Stimulated activated effector memory CD8-positive, alpha-beta T cell treated with anti-CD3 and anti-CD28 coated beads, Interleukin-12 subunit alpha, Interleukin-12 subunit beta, amount 100 ng/mL, for 72 hours (primary cell): ENCODE measurements around the gene ABLIM1.

Source experiments
- ATAC-seq: fragments of 150-1000 bp; cut with Tn5 transposase; 2 replicates; pipeline ENCODE4 v1.10.0; 2021
- DNase-seq, 2 donors: peaks; one replicate each; pipeline ENCODE4 v3.0.0; 2021 to 2022; ENCODE audit warnings: low spot score in 2 of 2
- H3K27ac Mint-ChIP-seq: one replicate; pipeline ENCODE4 v1.8.0; 2022; ENCODE audit warnings: mild to moderate bottlenecking, mixed read lengths
- H3K36me3 Mint-ChIP-seq: one replicate; pipeline ENCODE4 v1.8.0; 2022; ENCODE audit warnings: mild to moderate bottlenecking, mixed read lengths
- H3K4me1 Mint-ChIP-seq: one replicate; pipeline ENCODE4 v1.8.0; 2022; ENCODE audit warnings: mixed read lengths
- H3K4me3 Mint-ChIP-seq: one replicate; pipeline ENCODE4 v1.8.0; 2022; ENCODE audit warnings: mild to moderate bottlenecking, mixed read lengths
- H3K9me3 Mint-ChIP-seq: one replicate; pipeline ENCODE4 v1.8.0; 2022; ENCODE audit warnings: mixed read lengths

Gene ABLIM1

GRCh38 chr10:114470956-114471905 is 186.8 kb downstream of the ABLIM1 start:
- no peaks in the 10 kb centered on the region for H3K9me3 Mint-ChIP-seq
- DNase-seq (peak; percentile 43 to 71), ATAC-seq (peak; percentile 86)
- peaks cover 14% of the 10 kb centered on the region for H3K4me1 Mint-ChIP-seq
- no peak overlapping the region for H3K4me3 Mint-ChIP-seq
- peaks cover 33% of the 10 kb centered on the region for H3K36me3 Mint-ChIP-seq
- H3K27ac Mint-ChIP-seq: no peak overlapping the region

- Mint-ChIP-seq H3K36me3 (peaks cover 33% of the 10 kb centered on the region), H3K4me3 (no peak overlapping the region), H3K27ac (no peak overlapping the region), H3K4me1 (peaks cover 14% of the 10 kb centered on the region), H3K9me3 (no peaks in the 10 kb centered on the region)
- ATAC-seq: no peak
- DNase-seq: no peak
These were observed 187.7 kb downstream of the ABLIM1 start for GRCh38 chr10:114470361-114470760.

GRCh38 chr10:114458955-114459354 is 199.1 kb downstream of the ABLIM1 start:
- H3K4me1 Mint-ChIP-seq: no peaks in the 10 kb centered on the region
- H3K27ac Mint-ChIP-seq: no peak overlapping the region
- DNase-seq: peak in 1 of 2 donors; percentile 7
- no peaks in the 10 kb centered on the region for H3K9me3 Mint-ChIP-seq
- peak; percentile 67 for ATAC-seq
- H3K4me3 Mint-ChIP-seq: no peak overlapping the region
- H3K36me3 Mint-ChIP-seq: peaks cover 52% of the 10 kb centered on the region

- no peak overlapping the region for H3K27ac Mint-ChIP-seq
- DNase-seq (no peak), ATAC-seq (no peak)
- H3K36me3 Mint-ChIP-seq: peaks cover 47% of the 10 kb centered on the region
- H3K4me1 Mint-ChIP-seq: no peaks in the 10 kb centered on the region
- no peak overlapping the region for H3K4me3 Mint-ChIP-seq
- no peaks in the 10 kb centered on the region for H3K9me3 Mint-ChIP-seq
These were observed 199.7 kb downstream of the ABLIM1 start for GRCh38 chr10:114458216-114458920.

GRCh38 chr10:114453576-114453975 is 204.5 kb downstream of the ABLIM1 start:
- ATAC-seq (no peak), DNase-seq (no peak)
- Mint-ChIP-seq H3K9me3 (no peaks in the 10 kb centered on the region), H3K4me1 (no peaks in the 10 kb centered on the region), H3K27ac (no peak overlapping the region), H3K36me3 (peaks cover 34% of the 10 kb centered on the region), H3K4me3 (no peak overlapping the region)

GRCh38 chr10:114448897-114449296 is 209.2 kb downstream of the ABLIM1 start:
- no peak for DNase-seq
- Mint-ChIP-seq H3K36me3 (peaks cover 38% of the 10 kb centered on the region), H3K4me3 (no peak overlapping the region), H3K4me1 (no peaks in the 10 kb centered on the region), H3K27ac (no peak overlapping the region), H3K9me3 (no peaks in the 10 kb centered on the region)
- no peak for ATAC-seq

- H3K9me3 Mint-ChIP-seq: no peaks in the 10 kb centered on the region
- H3K36me3 Mint-ChIP-seq: peaks cover 59% of the 10 kb centered on the region
- H3K4me3 Mint-ChIP-seq: no peak overlapping the region
- no peaks in the 10 kb centered on the region for H3K4me1 Mint-ChIP-seq
- DNase-seq (no peak), ATAC-seq (no peak)
- H3K27ac Mint-ChIP-seq: peak overlapping the region; percentile 85
These were observed 212.7 kb downstream of the ABLIM1 start for GRCh38 chr10:114445332-114445731.

GRCh38 chr10:114444819-114445218 is 213.3 kb downstream of the ABLIM1 start:
- Mint-ChIP-seq H3K4me1 (no peaks in the 10 kb centered on the region), H3K9me3 (no peaks in the 10 kb centered on the region), H3K27ac (peak overlapping the region; percentile 85), H3K36me3 (peaks cover 59% of the 10 kb centered on the region), H3K4me3 (no peak overlapping the region)
- ATAC-seq (no peak), DNase-seq (no peak)

GRCh38 chr10:114442091-114442630 is 215.9 kb downstream of the ABLIM1 start:
- ATAC-seq (no peak), DNase-seq (no peak)
- H3K36me3 Mint-ChIP-seq: peaks cover 85% of the 10 kb centered on the region
- no peaks in the 10 kb centered on the region for H3K4me1 Mint-ChIP-seq
- no peak overlapping the region for H3K4me3 Mint-ChIP-seq
- H3K9me3 Mint-ChIP-seq: no peaks in the 10 kb centered on the region
- H3K27ac Mint-ChIP-seq: no peak overlapping the region

- no peak overlapping the region for H3K27ac Mint-ChIP-seq
- ATAC-seq (no peak), DNase-seq (no peak)
- peaks cover 95% of the 10 kb centered on the region for H3K36me3 Mint-ChIP-seq
- H3K4me1 Mint-ChIP-seq: no peaks in the 10 kb centered on the region
- no peaks in the 10 kb centered on the region for H3K9me3 Mint-ChIP-seq
- no peak overlapping the region for H3K4me3 Mint-ChIP-seq
These were observed 217.0 kb downstream of the ABLIM1 start for GRCh38 chr10:114441107-114441506.

- Mint-ChIP-seq H3K36me3 (peaks cover 76% of the 10 kb centered on the region), H3K4me3 (no peak overlapping the region)
- no peak for DNase-seq
These were observed 220.4 kb downstream of the ABLIM1 start for GRCh38 chr10:114437473-114438292.

GRCh38 chr10:114436941-114437340 is 221.1 kb downstream of the ABLIM1 start:
- no peak overlapping the region for H3K4me3 Mint-ChIP-seq

More at GRCh38 chr10:114437473-114438292, 220.4 kb downstream of the ABLIM1 start:
- no peaks in the 10 kb centered on the region for H3K9me3 Mint-ChIP-seq
- no peak for ATAC-seq
- no peak overlapping the region for H3K27ac Mint-ChIP-seq
- H3K4me1 Mint-ChIP-seq: no peaks in the 10 kb centered on the region

GRCh38 chr10:114432566-114433093 is 225.4 kb downstream of the ABLIM1 start:
- ATAC-seq (no peak), DNase-seq (no peak)
- no peaks in the 10 kb centered on the region for H3K9me3 Mint-ChIP-seq
- H3K36me3 Mint-ChIP-seq: peaks cover 36% of the 10 kb centered on the region
- no peaks in the 10 kb centered on the region for H3K4me1 Mint-ChIP-seq
- H3K27ac Mint-ChIP-seq: no peak overlapping the region
- H3K4me3 Mint-ChIP-seq: no peak overlapping the region

More at GRCh38 chr10:114436941-114437340, 221.1 kb downstream of the ABLIM1 start:
- no peaks in the 10 kb centered on the region for H3K9me3 Mint-ChIP-seq
- no peak for DNase-seq
- H3K36me3 Mint-ChIP-seq: peaks cover 71% of the 10 kb centered on the region
- H3K4me1 Mint-ChIP-seq: no peaks in the 10 kb centered on the region
- no peak for ATAC-seq
- no peak overlapping the region for H3K27ac Mint-ChIP-seq

- DNase-seq (no peak), ATAC-seq (no peak)
- Mint-ChIP-seq H3K27ac (no peak overlapping the region), H3K36me3 (peaks cover 25% of the 10 kb centered on the region), H3K9me3 (no peaks in the 10 kb centered on the region), H3K4me3 (no peak overlapping the region), H3K4me1 (no peaks in the 10 kb centered on the region)
These were observed 226.5 kb downstream of the ABLIM1 start for GRCh38 chr10:114431414-114432135.
